COLO829 (cell line): ENCODE results near the gene SLC1A7.

Experiments used
- DNase-seq: peaks from one replicate; pipeline ENCODE4 v3.0.0; 2012; ENCODE audit warnings: low spot score

SLC1A7 gene

GRCh38 chr1:53061123-53061858 lies 81.1 kb downstream of the SLC1A7 start:
- no peak for DNase-seq

GRCh38 chr1:53060579-53060978 lies 81.9 kb downstream of the SLC1A7 start:
- no peak for DNase-seq

GRCh38 chr1:53057127-53057526 lies 85.3 kb downstream of the SLC1A7 start:
- DNase-seq, result no peak

- no peak for DNase-seq
These were observed 90.8 kb downstream of the SLC1A7 start for GRCh38 chr1:53051676-53052075.

GRCh38 chr1:53050310-53050709 lies 92.1 kb downstream of the SLC1A7 start:
- DNase-seq, result no peak

- DNase-seq, result no peak
These were observed 92.9 kb downstream of the SLC1A7 start for GRCh38 chr1:53049574-53049967.

GRCh38 chr1:53048960-53049573 lies 93.4 kb downstream of the SLC1A7 start:
- no peak for DNase-seq

GRCh38 chr1:53047737-53048736 lies 94.4 kb downstream of the SLC1A7 start:
- DNase-seq, result no peak

GRCh38 chr1:53046930-53047329 lies 95.5 kb downstream of the SLC1A7 start:
- no peak for DNase-seq

GRCh38 chr1:53044926-53045325 lies 97.5 kb downstream of the SLC1A7 start:
- no peak for DNase-seq

- no peak for DNase-seq
These were observed 99.2 kb downstream of the SLC1A7 start for GRCh38 chr1:53043271-53043670.

GRCh38 chr1:53038566-53038965 lies 103.9 kb downstream of the SLC1A7 start:
- no peak for DNase-seq
